Neural cell (in vitro differentiated cells): ENCODE results near the gene SPRR1A. TPM values are rescaled to one million over a fixed set of nuclear protein-coding genes. Genes with fewer than 3 reads are reported as not detected.

Experiments used
- H2AFZ ChIP-seq: fragments of 200-600, 300-800 bp; sonication (generic), shearing (Covaris generic); 2 replicates; pipeline ENCODE4 v1.6.0; 2014; ENCODE audit warnings: low read depth, mild to moderate bottlenecking, antibody characterized with exemption, low read length, moderate library complexity
- H3F3A ChIP-seq: fragments of 200-600 bp; shearing (Covaris generic); 2 replicates; pipeline ENCODE4 v1.6.1; 2016; ENCODE audit warnings: mild to moderate bottlenecking, moderate library complexity, mixed read lengths, antibody characterized with exemption, low read length; ENCODE audit not compliant: insufficient read depth, poor library complexity, severe bottlenecking
- H3K27ac ChIP-seq: fragments of 200-600, 300-800 bp; sonication (generic), shearing (Covaris generic); 2 replicates; pipeline ENCODE4 v1.5.1; 2014; ENCODE audit warnings: mild to moderate bottlenecking, low read length, moderate library complexity
- H3K27me3 ChIP-seq: fragments of 300-800, 200-600 bp; sonication (generic), shearing (Covaris generic); 2 replicates; pipeline ENCODE4 v1.6.0; 2014; ENCODE audit warnings: mild to moderate bottlenecking, low read depth, low read length, moderate library complexity; ENCODE audit not compliant: insufficient read depth
- H3K36me3 ChIP-seq: fragments of 300-800, 200-600 bp; sonication (generic), shearing (Covaris generic); 2 replicates; pipeline ENCODE4 v1.5.1; 2014; ENCODE audit warnings: mild to moderate bottlenecking, antibody characterized with exemption, low read length, moderate library complexity; ENCODE audit not compliant: insufficient read depth
- H3K4me2 ChIP-seq: fragments of 300-800, 200-600 bp; sonication (generic), shearing (Covaris generic); 2 replicates; pipeline ENCODE4 v1.6.0; 2014; ENCODE audit warnings: mild to moderate bottlenecking, low read length
- H3K4me3 ChIP-seq: fragments of 300-800, 200-600 bp; sonication (generic), shearing (Covaris generic); 2 replicates; pipeline ENCODE4 v1.5.1; 2014; ENCODE audit warnings: mild to moderate bottlenecking, low read length, moderate library complexity
- H3K79me2 ChIP-seq: fragments of 200-600 bp; shearing (Covaris generic); replicated peaks from 2 replicates; pipeline ENCODE4 v1.6.0; 2014; ENCODE audit warnings: mild to moderate bottlenecking, low read length, moderate library complexity; ENCODE audit not compliant: insufficient read depth
- H3K9ac ChIP-seq: fragments of 300-800, 200-600 bp; sonication (generic), shearing (Covaris generic); 2 replicates; pipeline ENCODE4 v1.6.1; 2016; ENCODE audit warnings: mild to moderate bottlenecking, low read length, mixed read lengths
- H3K9me2 ChIP-seq: fragments of 200-600 bp; shearing (Covaris generic); 2 replicates; pipeline ENCODE4 v1.6.1; 2016; ENCODE audit warnings: mild to moderate bottlenecking, low read length, mixed read lengths; ENCODE audit not compliant: insufficient read depth
- H3K9me3 ChIP-seq: fragments of 200-600, 300-800 bp; sonication (generic), shearing (Covaris generic); 2 replicates; pipeline ENCODE4 v1.6.1; 2016; ENCODE audit warnings: mild to moderate bottlenecking, mixed run types, low read length, moderate library complexity, mixed read lengths
- H4K20me1 ChIP-seq: fragments of 200-600 bp; shearing (Covaris generic); 2 replicates; pipeline ENCODE4 v1.6.1; 2016; ENCODE audit warnings: mild to moderate bottlenecking, mixed run types; ENCODE audit not compliant: insufficient read depth
- EP300 ChIP-seq: fragments of 450-650 bp; conservative IDR thresholded peaks from 2 replicates; pipeline ENCODE4 v1.6.1; 2014; ENCODE audit warnings: antibody characterized with exemption, mild to moderate bottlenecking, moderate library complexity; ENCODE audit not compliant: poor library complexity, severe bottlenecking
- EZH2 ChIP-seq: fragments of 200-600, 300-800 bp; shearing (Covaris generic), sonication (generic); IDR thresholded peaks from 2 replicates; pipeline ENCODE4 v1.6.1; 2014; ENCODE audit warnings: antibody characterized with exemption, low read length, borderline replicate concordance, mild to moderate bottlenecking; ENCODE audit not compliant: insufficient read depth, poor library complexity, severe bottlenecking
- MXI1 ChIP-seq: fragments of 450-650 bp; conservative IDR thresholded peaks from 2 replicates; pipeline ENCODE4 v1.6.1; 2014; ENCODE audit warnings: antibody characterized with exemption, mild to moderate bottlenecking; ENCODE audit not compliant: poor library complexity, severe bottlenecking
- POLR2AphosphoS5 ChIP-seq: IDR thresholded peaks from 2 replicates; pipeline ENCODE4 v1.6.1; 2012
- RAD21 ChIP-seq: fragments of 450-650 bp; conservative IDR thresholded peaks from 2 replicates; pipeline ENCODE4 v1.6.1; 2014; ENCODE audit warnings: antibody characterized with exemption, mild to moderate bottlenecking, moderate library complexity
- SMC3 ChIP-seq: fragments of 450-650 bp; conservative IDR thresholded peaks from 2 replicates; pipeline ENCODE4 v1.6.1; 2014; ENCODE audit warnings: antibody characterized with exemption, mild to moderate bottlenecking, moderate library complexity; ENCODE audit not compliant: poor library complexity
- TAF1 ChIP-seq: IDR thresholded peaks from 2 replicates; pipeline ENCODE4 v1.6.1; 2012; ENCODE audit warnings: low read depth
- polyA plus RNA-seq: library from polyadenylated mRNA; depleted of rRNA; stranded (reverse); fragments of >200 nt; gene quantifications from 2 replicates; pipeline ENCODE4 v1.2.3, GENCODE V29; 2014
- TF ChIP-seq, protein P1 (sequence below): IDR thresholded peaks from 2 replicates; pipeline ENCODE4 v1.6.1; 2012; ENCODE audit warnings: borderline replicate concordance
- TF ChIP-seq, protein P2 (sequence below): fragments of 450-650 bp; IDR thresholded peaks from 2 replicates; pipeline ENCODE4 v1.5.1; 2014; ENCODE audit warnings: antibody characterized with exemption, mild to moderate bottlenecking, moderate library complexity; ENCODE audit not compliant: poor library complexity, severe bottlenecking

The SPRR1A gene
- polyA plus RNA-seq, 1 donor from 2014 or later, result not detected

DNA sequence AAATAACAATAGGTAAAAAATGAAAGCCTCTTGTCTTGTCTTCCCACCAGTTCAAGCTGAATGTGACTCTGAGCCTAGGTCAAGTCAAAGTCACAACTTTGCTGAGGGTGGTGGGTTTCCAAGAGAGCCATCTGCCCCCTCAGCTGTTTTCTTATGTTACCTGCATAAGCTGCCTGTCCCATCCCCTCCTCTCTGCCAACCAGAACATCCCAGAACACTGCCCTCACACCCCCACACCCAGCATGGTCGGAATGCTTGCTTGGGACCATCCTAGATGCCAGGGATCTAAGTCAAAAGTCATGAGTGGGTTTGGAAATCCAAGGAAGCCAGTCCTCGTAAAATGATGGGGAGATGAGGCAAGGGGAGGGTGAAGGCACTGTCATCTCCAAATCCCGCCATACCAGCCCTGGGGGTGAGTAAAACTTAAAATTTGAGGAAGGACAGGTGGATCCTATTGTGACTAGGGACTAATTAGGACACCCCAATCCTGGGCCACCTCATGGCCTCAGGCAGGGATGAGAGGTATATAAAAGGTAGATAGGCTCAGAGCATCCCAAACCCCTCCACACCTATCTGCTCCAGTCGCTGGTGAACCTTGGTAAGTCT lies 37.1 kb upstream of the SPRR1A start, which contains the start of gene SPRR5:
TSS of gene SPRR5 (plus strand) at position 556 of the 606 bp plus-strand sequence. CDS start 1,349 bp downstream, outside the sequence.
- Histone ChIP-seq H3K9me3 (no peaks in the 10 kb centered on the region), H3K4me3 (no peak within 1 kb of the TSS), H3K27ac (no peak within 1 kb of the TSS), H3K27me3 (no peaks in the 10 kb centered on the region), H3K36me3 (no peaks in the 10 kb centered on the region), H3K4me2 (no peak within 1 kb of the TSS), H3K79me2 (no peaks in the 10 kb centered on the region), H2AFZ (no peak within 1 kb of the TSS), H3K9me2 (no peaks in the 10 kb centered on the region), H3K9ac (no peak within 1 kb of the TSS), H3F3A (no peaks in the 10 kb centered on the region), H4K20me1 (no peaks in the 10 kb centered on the region)
- TF ChIP-seq SMC3, result no peak
- TF ChIP-seq TAF1, result no peak
- no peak for TF ChIP-seq EP300
- TF ChIP-seq MXI1, result no peak
- no peak for TF ChIP-seq POLR2AphosphoS5
- TF ChIP-seq RAD21, result no peak
- TF ChIP-seq, protein P1, sequence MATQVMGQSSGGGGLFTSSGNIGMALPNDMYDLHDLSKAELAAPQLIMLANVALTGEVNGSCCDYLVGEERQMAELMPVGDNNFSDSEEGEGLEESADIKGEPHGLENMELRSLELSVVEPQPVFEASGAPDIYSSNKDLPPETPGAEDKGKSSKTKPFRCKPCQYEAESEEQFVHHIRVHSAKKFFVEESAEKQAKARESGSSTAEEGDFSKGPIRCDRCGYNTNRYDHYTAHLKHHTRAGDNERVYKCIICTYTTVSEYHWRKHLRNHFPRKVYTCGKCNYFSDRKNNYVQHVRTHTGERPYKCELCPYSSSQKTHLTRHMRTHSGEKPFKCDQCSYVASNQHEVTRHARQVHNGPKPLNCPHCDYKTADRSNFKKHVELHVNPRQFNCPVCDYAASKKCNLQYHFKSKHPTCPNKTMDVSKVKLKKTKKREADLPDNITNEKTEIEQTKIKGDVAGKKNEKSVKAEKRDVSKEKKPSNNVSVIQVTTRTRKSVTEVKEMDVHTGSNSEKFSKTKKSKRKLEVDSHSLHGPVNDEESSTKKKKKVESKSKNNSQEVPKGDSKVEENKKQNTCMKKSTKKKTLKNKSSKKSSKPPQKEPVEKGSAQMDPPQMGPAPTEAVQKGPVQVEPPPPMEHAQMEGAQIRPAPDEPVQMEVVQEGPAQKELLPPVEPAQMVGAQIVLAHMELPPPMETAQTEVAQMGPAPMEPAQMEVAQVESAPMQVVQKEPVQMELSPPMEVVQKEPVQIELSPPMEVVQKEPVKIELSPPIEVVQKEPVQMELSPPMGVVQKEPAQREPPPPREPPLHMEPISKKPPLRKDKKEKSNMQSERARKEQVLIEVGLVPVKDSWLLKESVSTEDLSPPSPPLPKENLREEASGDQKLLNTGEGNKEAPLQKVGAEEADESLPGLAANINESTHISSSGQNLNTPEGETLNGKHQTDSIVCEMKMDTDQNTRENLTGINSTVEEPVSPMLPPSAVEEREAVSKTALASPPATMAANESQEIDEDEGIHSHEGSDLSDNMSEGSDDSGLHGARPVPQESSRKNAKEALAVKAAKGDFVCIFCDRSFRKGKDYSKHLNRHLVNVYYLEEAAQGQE, result no peak
- TF ChIP-seq EZH2, result no peak
- TF ChIP-seq, protein P2, sequence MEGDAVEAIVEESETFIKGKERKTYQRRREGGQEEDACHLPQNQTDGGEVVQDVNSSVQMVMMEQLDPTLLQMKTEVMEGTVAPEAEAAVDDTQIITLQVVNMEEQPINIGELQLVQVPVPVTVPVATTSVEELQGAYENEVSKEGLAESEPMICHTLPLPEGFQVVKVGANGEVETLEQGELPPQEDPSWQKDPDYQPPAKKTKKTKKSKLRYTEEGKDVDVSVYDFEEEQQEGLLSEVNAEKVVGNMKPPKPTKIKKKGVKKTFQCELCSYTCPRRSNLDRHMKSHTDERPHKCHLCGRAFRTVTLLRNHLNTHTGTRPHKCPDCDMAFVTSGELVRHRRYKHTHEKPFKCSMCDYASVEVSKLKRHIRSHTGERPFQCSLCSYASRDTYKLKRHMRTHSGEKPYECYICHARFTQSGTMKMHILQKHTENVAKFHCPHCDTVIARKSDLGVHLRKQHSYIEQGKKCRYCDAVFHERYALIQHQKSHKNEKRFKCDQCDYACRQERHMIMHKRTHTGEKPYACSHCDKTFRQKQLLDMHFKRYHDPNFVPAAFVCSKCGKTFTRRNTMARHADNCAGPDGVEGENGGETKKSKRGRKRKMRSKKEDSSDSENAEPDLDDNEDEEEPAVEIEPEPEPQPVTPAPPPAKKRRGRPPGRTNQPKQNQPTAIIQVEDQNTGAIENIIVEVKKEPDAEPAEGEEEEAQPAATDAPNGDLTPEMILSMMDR, result no peak

DNA sequence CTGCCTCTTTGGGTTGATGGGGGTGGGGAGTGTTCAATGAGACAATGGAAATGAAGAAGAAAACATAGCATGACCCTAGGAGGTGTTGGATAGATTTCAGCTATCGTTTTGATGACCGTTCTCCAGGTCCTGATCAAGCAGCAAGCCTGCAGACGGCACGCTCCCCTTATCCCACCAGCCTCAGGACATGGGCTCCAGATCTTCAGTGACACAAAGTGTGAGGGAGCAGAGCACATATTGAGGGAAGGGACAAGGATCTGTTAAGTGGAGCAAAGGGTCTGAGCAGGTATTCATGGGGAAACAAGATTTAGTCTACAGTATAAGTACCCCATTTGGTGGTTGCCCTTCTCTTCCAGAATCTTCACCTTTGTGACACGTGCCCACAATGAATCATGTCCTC lies 32.2 kb upstream of the SPRR1A start:
- no peaks in the 10 kb centered on the region for H3K9me3 ChIP-seq
- H3K9ac ChIP-seq, result no peak overlapping the region
- no peak overlapping the region for H2AFZ ChIP-seq
- no peak overlapping the region for H3K27ac ChIP-seq
- no peaks in the 10 kb centered on the region for H3K79me2 ChIP-seq
- H3K4me2 ChIP-seq, result no peak overlapping the region
- no peak overlapping the region for H3K4me3 ChIP-seq
- H3K9me2 ChIP-seq, result no peaks in the 10 kb centered on the region
- H3K27me3 ChIP-seq, result no peaks in the 10 kb centered on the region
- no peaks in the 10 kb centered on the region for H3F3A ChIP-seq
- H4K20me1 ChIP-seq, result no peaks in the 10 kb centered on the region
- TF ChIP-seq, protein P1, result no peak
- TF ChIP-seq TAF1, result no peak
- no peak for TF ChIP-seq EZH2
- no peak for TF ChIP-seq MXI1
- no peak for TF ChIP-seq RAD21
- no peak for TF ChIP-seq SMC3
- TF ChIP-seq, protein P2, result no peak
- H3K36me3 ChIP-seq, result no peaks in the 10 kb centered on the region
